Neural crest cell (in vitro differentiated cells): ENCODE results near the gene SYNPO2. TPM values are rescaled to one million over a fixed set of nuclear protein-coding genes. Genes with fewer than 3 reads are reported as not detected.

Source experiments
- DNase-seq: peaks from one replicate; pipeline ENCODE4 v3.0.0; 2021; ENCODE audit warnings: low read depth, mixed read lengths, low spot score
- H3K27ac Mint-ChIP-seq: one replicate; pipeline ENCODE4 v1.8.0; 2021; ENCODE audit warnings: mild to moderate bottlenecking, mixed read lengths; ENCODE audit not compliant: unreplicated experiment
- H3K27me3 Mint-ChIP-seq: 2 replicates; pipeline ENCODE4 v1.8.0; 2021; ENCODE audit warnings: low read depth, mild to moderate bottlenecking, mixed read lengths
- H3K36me3 Mint-ChIP-seq: 2 replicates; pipeline ENCODE4 v1.8.0; 2021; ENCODE audit warnings: low read depth, mild to moderate bottlenecking, mixed read lengths
- H3K4me1 Mint-ChIP-seq: 2 replicates; pipeline ENCODE4 v1.8.0; 2021; ENCODE audit warnings: mixed read lengths
- H3K4me3 Mint-ChIP-seq: one replicate; pipeline ENCODE4 v1.8.0; 2021; ENCODE audit warnings: mild to moderate bottlenecking, mixed read lengths
- H3K9me3 Mint-ChIP-seq: 2 replicates; pipeline ENCODE4 v1.8.0; 2021; ENCODE audit warnings: mixed read lengths
- total RNA-seq: library from RNA; stranded (reverse); gene quantifications from 2 replicates; pipeline ENCODE4 v1.2.1, GENCODE V29; 2021
- TF ChIP-seq, protein P1 (sequence below): fragments of 200-600 bp; sonication (generic); conservative IDR thresholded peaks from 2 replicates; pipeline ENCODE4 v1.5.0; 2021; ENCODE audit warnings: antibody characterized with exemption, mild to moderate bottlenecking

Gene SYNPO2
- total RNA-seq, 1 donor from 2014 or later: 0.07 TPM

DNA sequence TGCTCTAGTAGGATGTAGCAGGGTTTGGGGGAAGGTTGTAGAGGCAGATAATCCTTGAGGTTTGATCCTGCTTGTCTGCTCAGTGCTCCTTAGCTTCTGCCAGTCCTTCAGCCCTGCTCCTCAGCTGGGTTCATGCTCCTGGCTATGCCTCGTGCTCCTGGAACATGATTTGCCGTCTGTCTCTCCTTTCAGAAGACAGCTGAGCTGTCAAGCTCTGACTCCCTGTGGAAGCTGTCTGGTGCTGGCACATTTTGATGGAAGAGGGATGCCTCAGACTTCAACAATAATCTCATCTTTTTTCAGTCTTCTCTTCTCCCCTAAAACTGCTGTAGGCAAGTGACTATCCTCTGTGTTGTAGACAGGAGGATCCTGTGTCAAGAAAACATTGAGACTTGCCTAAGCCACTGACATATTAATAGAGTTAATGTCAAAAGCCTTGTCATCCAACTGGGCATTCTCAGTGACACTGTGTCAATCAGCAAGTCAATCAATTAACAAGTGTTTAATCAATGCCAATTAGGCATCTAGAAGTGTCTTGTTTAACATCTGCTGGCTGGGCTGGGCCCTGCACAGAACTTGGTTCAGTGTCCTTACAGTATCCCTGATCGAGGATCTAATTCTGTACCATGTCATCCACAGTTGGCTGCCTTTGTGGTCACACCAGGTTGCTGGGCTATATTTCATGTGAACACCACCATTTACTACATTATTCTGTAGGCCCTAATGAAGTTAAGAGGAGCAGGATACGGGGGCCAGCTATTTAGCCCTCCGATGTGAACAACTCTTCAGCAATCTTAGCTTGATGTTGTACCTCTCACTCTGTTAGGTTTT, 96.7 kb downstream of the SYNPO2 start:
- H3K9me3 Mint-ChIP-seq: no peaks in the 10 kb centered on the region
- H3K27ac Mint-ChIP-seq: no peak overlapping the region
- TF ChIP-seq, protein P1, sequence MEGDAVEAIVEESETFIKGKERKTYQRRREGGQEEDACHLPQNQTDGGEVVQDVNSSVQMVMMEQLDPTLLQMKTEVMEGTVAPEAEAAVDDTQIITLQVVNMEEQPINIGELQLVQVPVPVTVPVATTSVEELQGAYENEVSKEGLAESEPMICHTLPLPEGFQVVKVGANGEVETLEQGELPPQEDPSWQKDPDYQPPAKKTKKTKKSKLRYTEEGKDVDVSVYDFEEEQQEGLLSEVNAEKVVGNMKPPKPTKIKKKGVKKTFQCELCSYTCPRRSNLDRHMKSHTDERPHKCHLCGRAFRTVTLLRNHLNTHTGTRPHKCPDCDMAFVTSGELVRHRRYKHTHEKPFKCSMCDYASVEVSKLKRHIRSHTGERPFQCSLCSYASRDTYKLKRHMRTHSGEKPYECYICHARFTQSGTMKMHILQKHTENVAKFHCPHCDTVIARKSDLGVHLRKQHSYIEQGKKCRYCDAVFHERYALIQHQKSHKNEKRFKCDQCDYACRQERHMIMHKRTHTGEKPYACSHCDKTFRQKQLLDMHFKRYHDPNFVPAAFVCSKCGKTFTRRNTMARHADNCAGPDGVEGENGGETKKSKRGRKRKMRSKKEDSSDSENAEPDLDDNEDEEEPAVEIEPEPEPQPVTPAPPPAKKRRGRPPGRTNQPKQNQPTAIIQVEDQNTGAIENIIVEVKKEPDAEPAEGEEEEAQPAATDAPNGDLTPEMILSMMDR: no peak
- H3K4me1 Mint-ChIP-seq: no peaks in the 10 kb centered on the region
- no peak overlapping the region for H3K4me3 Mint-ChIP-seq
- no peaks in the 10 kb centered on the region for H3K36me3 Mint-ChIP-seq
- no peak for DNase-seq
- H3K27me3 Mint-ChIP-seq: peaks cover 4% of the 10 kb centered on the region

DNA sequence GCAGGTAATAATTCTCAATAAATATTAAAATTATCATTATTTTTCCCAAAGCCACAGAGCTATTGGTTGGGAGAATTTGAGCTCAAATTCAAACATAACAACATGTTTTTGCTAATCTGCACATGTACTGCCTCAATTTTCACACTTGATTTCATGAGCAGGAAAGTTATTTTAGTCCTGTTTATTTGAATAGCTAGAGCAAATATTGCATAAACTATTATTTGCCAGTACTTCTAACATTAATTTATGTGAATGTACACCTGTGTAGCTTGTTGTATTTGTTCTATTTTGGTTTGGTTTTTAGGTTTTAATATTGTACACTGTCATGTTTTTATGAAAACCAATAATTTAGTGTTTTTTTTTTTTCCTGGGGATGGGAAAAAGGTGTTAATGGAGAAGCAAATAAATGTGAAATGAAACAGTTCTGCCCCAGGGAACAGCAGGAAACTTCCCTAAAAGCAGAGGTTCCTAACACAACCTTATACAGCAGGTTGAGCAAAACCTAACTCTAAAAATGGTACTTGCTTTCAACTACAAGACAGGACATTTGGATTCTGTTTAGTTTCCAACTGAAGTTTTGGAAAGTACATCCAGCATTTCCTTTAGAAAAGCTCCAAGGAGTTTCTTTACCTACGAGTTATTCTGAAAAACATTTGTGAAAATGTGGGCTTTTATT, 99.4 kb downstream of the SYNPO2 start:
- H3K9me3 Mint-ChIP-seq: no peaks in the 10 kb centered on the region
- peaks cover 3% of the 10 kb centered on the region for H3K27me3 Mint-ChIP-seq
- TF ChIP-seq, protein P1: no peak
- no peaks in the 10 kb centered on the region for H3K4me1 Mint-ChIP-seq
- no peak overlapping the region for H3K27ac Mint-ChIP-seq
- no peak for DNase-seq
- H3K4me3 Mint-ChIP-seq: no peak overlapping the region
- no peaks in the 10 kb centered on the region for H3K36me3 Mint-ChIP-seq

DNA sequence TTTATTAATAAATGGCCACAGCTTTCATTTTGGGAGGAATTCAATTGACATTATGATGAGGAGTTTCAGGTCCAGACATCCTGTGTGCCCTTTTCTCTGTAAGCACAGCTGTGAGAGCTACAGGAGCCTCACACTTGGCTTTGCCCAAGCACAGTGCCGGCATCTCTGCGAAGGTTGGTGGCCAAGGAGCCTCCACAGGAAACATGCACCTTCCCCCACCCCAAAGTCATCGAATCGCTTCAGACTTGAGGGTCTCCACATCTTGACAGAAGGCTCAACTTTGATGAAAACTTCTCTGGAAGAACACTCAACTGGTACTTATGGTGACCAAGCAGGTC, 100.0 kb downstream of the SYNPO2 start:
- no peak for DNase-seq
- H3K27me3 Mint-ChIP-seq: no peaks in the 10 kb centered on the region
- no peak overlapping the region for H3K27ac Mint-ChIP-seq
- H3K9me3 Mint-ChIP-seq: no peaks in the 10 kb centered on the region
- H3K36me3 Mint-ChIP-seq: no peaks in the 10 kb centered on the region
- H3K4me3 Mint-ChIP-seq: no peak overlapping the region
- no peaks in the 10 kb centered on the region for H3K4me1 Mint-ChIP-seq
- TF ChIP-seq, protein P1: no peak

DNA sequence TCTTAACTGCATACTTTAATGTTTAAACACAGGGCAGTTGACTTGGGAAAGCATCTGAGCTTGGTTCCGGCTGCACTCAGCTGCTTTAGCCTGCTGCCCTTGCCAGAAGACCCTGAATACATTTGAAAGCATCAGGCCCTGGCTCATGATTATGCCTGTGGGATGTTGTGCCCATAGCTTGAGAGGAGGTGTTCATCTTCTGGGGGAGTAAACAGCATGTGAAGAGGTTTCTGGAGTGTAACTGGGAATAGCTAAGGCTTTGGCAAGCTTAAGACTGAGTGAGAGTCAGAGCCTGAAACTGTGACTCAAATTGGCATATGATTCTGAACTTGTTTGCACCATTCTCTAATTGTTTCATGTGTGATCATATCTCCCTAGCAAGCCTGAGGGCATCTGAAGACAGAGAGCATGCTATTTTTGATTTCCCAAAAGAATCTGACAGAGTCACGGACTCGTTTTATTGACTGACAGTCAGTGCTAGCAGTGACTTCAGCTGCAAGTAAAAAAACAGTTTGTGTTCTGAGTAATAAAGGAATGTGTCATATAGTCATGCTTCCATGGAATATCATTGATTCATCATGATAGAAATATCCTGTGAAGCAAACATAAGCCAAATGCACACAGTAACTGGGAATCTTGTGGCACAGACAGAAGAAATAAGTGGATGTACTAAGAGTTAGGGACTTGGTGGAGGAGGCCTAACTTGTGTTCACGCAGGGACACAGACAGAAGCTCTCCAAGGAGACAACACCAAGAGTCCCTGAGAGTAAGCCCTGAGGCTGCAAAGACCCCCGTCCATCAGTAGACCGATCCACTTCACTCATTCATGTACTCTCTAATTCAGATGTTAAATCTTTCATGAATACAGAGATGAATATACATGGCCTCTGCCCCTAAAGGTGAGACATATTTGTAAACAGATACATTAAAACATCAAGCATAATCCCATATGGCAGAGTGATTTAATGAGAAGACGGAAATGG, 100.7 kb downstream of the SYNPO2 start:
- Mint-ChIP-seq H3K27me3 (no peaks in the 10 kb centered on the region), H3K27ac (no peak overlapping the region), H3K4me3 (no peak overlapping the region)

DNA sequence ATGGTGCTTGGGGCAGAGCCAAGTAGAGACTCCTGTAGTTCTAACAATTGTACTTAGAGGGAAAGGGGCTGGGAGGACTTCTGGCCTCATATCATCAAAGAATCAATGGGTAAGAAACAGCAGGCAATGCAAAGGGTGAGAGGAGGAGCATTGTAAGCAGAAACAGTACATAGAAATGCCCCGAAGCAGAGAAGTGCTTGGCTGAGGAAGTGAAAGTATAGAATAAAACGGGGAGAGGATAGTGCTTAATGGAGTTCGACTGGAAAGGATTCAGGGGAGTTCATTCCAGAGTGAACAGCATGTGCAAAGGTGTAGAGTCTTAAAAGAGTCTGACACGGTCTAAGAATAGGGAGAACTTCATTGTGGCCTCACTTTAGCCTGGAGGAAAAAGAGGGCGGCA, 103.0 kb downstream of the SYNPO2 start:
- H3K4me1 Mint-ChIP-seq: no peaks in the 10 kb centered on the region
- DNase-seq: no peak
- TF ChIP-seq, protein P1: no peak
- H3K27ac Mint-ChIP-seq: no peak overlapping the region
- H3K27me3 Mint-ChIP-seq: no peaks in the 10 kb centered on the region
- no peak overlapping the region for H3K4me3 Mint-ChIP-seq
- H3K36me3 Mint-ChIP-seq: no peaks in the 10 kb centered on the region
- no peaks in the 10 kb centered on the region for H3K9me3 Mint-ChIP-seq

More for the DNA sequence above, 100.7 kb downstream of the SYNPO2 start:
- TF ChIP-seq, protein P1: no peak
- H3K36me3 Mint-ChIP-seq: no peaks in the 10 kb centered on the region
- no peaks in the 10 kb centered on the region for H3K4me1 Mint-ChIP-seq
- no peak for DNase-seq
- H3K9me3 Mint-ChIP-seq: no peaks in the 10 kb centered on the region
